WTC11 (cell line): ENCODE results near the gene PIKFYVE. TPM values are rescaled to one million over a fixed set of nuclear protein-coding genes. Genes with fewer than 3 reads are reported as not detected.

ENCODE experiments used
- AR ChIP-seq: fragments of 250-450 bp; sonication (Bioruptor Pico); IDR thresholded peaks from 2 replicates; pipeline ENCODE4 v1.9.0; 2021; ENCODE audit warnings: mild to moderate bottlenecking
- CDX4 ChIP-seq: fragments of 250-450 bp; sonication (Bioruptor Pico); IDR thresholded peaks from 2 replicates; pipeline ENCODE4 v1.9.0; 2021; ENCODE audit warnings: moderate library complexity, mild to moderate bottlenecking, inconsistent platforms, borderline replicate concordance
- CTCF ChIP-seq: fragments of 200-600 bp; IDR thresholded peaks from 2 replicates; pipeline ENCODE4 v1.8.0; 2022; ENCODE audit warnings: antibody characterized with exemption
- E2F1 ChIP-seq: sonication (generic); formaldehyde crosslinking; IDR thresholded peaks from 2 replicates; pipeline ENCODE4 v1.8.0; 2022; ENCODE audit warnings: mild to moderate bottlenecking, missing genetic modification reagents
- ELF4 ChIP-seq: sonication (generic); formaldehyde crosslinking; IDR thresholded peaks from 2 replicates; pipeline ENCODE4 v1.8.1; 2022; ENCODE audit warnings: low read depth, mild to moderate bottlenecking, moderate library complexity, missing genetic modification reagents
- FOXK1 ChIP-seq: sonication (generic); formaldehyde crosslinking; IDR thresholded peaks from 2 replicates; pipeline ENCODE4 v1.8.0; 2022; ENCODE audit warnings: mild to moderate bottlenecking, moderate library complexity, missing genetic modification reagents
- FOXP1 ChIP-seq: sonication (generic); formaldehyde crosslinking; IDR thresholded peaks from 2 replicates; pipeline ENCODE4 v1.8.0; 2022; ENCODE audit warnings: missing genetic modification reagents, mild to moderate bottlenecking, moderate library complexity, borderline replicate concordance
- FOXP4 ChIP-seq: sonication (generic); formaldehyde crosslinking; IDR thresholded peaks from 2 replicates; pipeline ENCODE4 v1.8.0; 2022; ENCODE audit warnings: mild to moderate bottlenecking, missing genetic modification reagents
- GABPB1 ChIP-seq: sonication (generic); formaldehyde crosslinking; IDR thresholded peaks from 2 replicates; pipeline ENCODE4 v1.8.1; 2023; ENCODE audit warnings: mild to moderate bottlenecking, missing genetic modification reagents
- GRHL2 ChIP-seq: fragments of 250-450 bp; sonication (Bioruptor Pico); IDR thresholded peaks from 2 replicates; pipeline ENCODE4 v1.8.0; 2022; ENCODE audit warnings: mild to moderate bottlenecking, moderate library complexity; ENCODE audit not compliant: insufficient replicate concordance, severe bottlenecking
- IRF2 ChIP-seq: sonication (generic); formaldehyde crosslinking; IDR thresholded peaks from 2 replicates; pipeline ENCODE4 v1.8.0; 2022; ENCODE audit warnings: low read depth, missing genetic modification reagents, borderline replicate concordance
- JUN ChIP-seq: sonication (generic); formaldehyde crosslinking; IDR thresholded peaks from 2 replicates; pipeline ENCODE4 v1.8.0; 2023; ENCODE audit warnings: mild to moderate bottlenecking, missing genetic modification reagents
- NFATC4 ChIP-seq: fragments of 250-450 bp; sonication (Bioruptor Pico); IDR thresholded peaks from 2 replicates; pipeline ENCODE4 v1.9.0; 2021; ENCODE audit warnings: mild to moderate bottlenecking
- NFE2L1 ChIP-seq: sonication (generic); formaldehyde crosslinking; IDR thresholded peaks from 2 replicates; pipeline ENCODE4 v1.8.1; 2023; ENCODE audit warnings: missing genetic modification reagents
- OVOL2 ChIP-seq: fragments of 250-450 bp; sonication (Bioruptor Pico); IDR thresholded peaks from 2 replicates; pipeline ENCODE4 v1.9.0; 2021; ENCODE audit warnings: mild to moderate bottlenecking, borderline replicate concordance
- SP1 ChIP-seq: sonication (generic); formaldehyde crosslinking; conservative IDR thresholded peaks from 2 replicates; pipeline ENCODE4 v1.8.1; 2022; ENCODE audit warnings: missing genetic modification reagents
- TCF7 ChIP-seq: sonication (generic); formaldehyde crosslinking; IDR thresholded peaks from 2 replicates; pipeline ENCODE4 v1.8.0; 2022; ENCODE audit warnings: mild to moderate bottlenecking, low read depth, missing genetic modification reagents, moderate library complexity
- ZBTB21 ChIP-seq: sonication (generic); formaldehyde crosslinking; IDR thresholded peaks from 2 replicates; pipeline ENCODE4 v1.8.1; 2023; ENCODE audit warnings: mild to moderate bottlenecking, missing genetic modification reagents, borderline replicate concordance
- ZNF138 ChIP-seq: sonication (generic); formaldehyde crosslinking; conservative IDR thresholded peaks from 2 replicates; pipeline ENCODE4 v1.8.1; 2022; ENCODE audit warnings: mild to moderate bottlenecking, moderate library complexity, missing genetic modification reagents
- ZNF425 ChIP-seq: fragments of 250-450 bp; sonication (Bioruptor Pico); conservative IDR thresholded peaks from 2 replicates; pipeline ENCODE4 v1.9.0; 2021; ENCODE audit warnings: mild to moderate bottlenecking
- ZNF512 ChIP-seq: sonication (generic); formaldehyde crosslinking; IDR thresholded peaks from 2 replicates; pipeline ENCODE4 v1.8.1; 2022; ENCODE audit warnings: missing genetic modification reagents, borderline replicate concordance
- ZSCAN18 ChIP-seq: fragments of 250-450 bp; sonication (Bioruptor Pico); IDR thresholded peaks from 2 replicates; pipeline ENCODE4 v2.1.2; 2022; ENCODE audit warnings: mild to moderate bottlenecking, moderate library complexity
- total RNA-seq: library from RNA; stranded (reverse); gene quantifications from 3 replicates; pipeline ENCODE4 v1.2.3, GENCODE V29; 2021

The PIKFYVE gene
- total RNA-seq, 1 experiment from 2014 or later, result 36.1 TPM

GRCh38 chr2:208254118-208254870 lies 11.8 kb upstream of the PIKFYVE start (continued):
- TF ChIP-seq CDX4 (no peak), FOXP1 (peak; percentile 6; the same call in 1 of the 2 replicates), GRHL2 (CRISPR knock-in tag) (no peak), NFE2L1 (CRISPR knock-in tag) (peak; percentile 68; the same call in 1 of the 2 replicates), FOXP4 (no peak), TCF7 (CRISPR knock-in tag) (0 out of 2 replicates have a peak, but pooled peaks have one; percentile 27), ZBTB21 (peak; percentile 23; the same call in 1 of the 2 replicates), CTCF (peak; percentile 59; the same call in 1 of the 2 replicates), GABPB1 (CRISPR knock-in tag) (peak; percentile 94), AR (CRISPR knock-in tag) (no peak), NFATC4 (no peak), FOXK1 (0 out of 2 replicates have a peak, but pooled peaks have one; percentile 25), IRF2 (CRISPR knock-in tag) (no peak), ELF4 (CRISPR knock-in tag) (no peak), JUN (no peak), OVOL2 (no peak), E2F1 (no peak), ZNF512 (CRISPR knock-in tag) (0 out of 2 replicates have a peak, but pooled peaks have one; percentile 76), ZNF425 (no peak), ZSCAN18 (CRISPR knock-in tag) (no peak), ZNF138 (no peak), SP1 (CRISPR knock-in tag) (peak; percentile 88)
